ENCODE data around the gene DOC2B. TPM values are rescaled to one million over a fixed set of nuclear protein-coding genes. Genes with fewer than 3 reads are reported as not detected.

DOC2B gene
- total and polyA plus RNA-seq, 2 of the 8 experiments (the other 6 are each of a cell fraction or from before 2014, with no cell fraction given): 1.3 to 3.3 TPM

- no peak for TF ChIP-seq KDM1A (IDR thresholded peaks at IDR 0.05; ENCODE audit: borderline replicate concordance, low read length)
- no peak for TF ChIP-seq RXRA (IDR thresholded peaks at IDR 0.05; ENCODE audit: insufficient read depth, low read depth, low read length)
Measured at GRCh38 chr17:159609-160008, 21.8 kb downstream of the DOC2B start (continued).

Measured in H1 (cell line).